Panc1 (cell line): ENCODE data around the gene NCOA5. TPM values are rescaled to one million over a fixed set of nuclear protein-coding genes. Genes with fewer than 3 reads are reported as not detected.

Experiments
- ATAC-seq: fragments of 200-7000 bp; cut with Tn5 transposase; 2 replicates; pipeline ENCODE4 v1.9.1; 2020; ENCODE audit warnings: mild to moderate bottlenecking, moderate library complexity
- BruUV-seq: library from RNA; stranded (reverse); fragments of 400-500 nt; replicated peaks from 2 replicates; lab custom pipeline; 2021; lab: Mats Ljungman, UMichigan
- CTCF ChIA-PET: fragments of 300-600 bp; sonication (Branson Sonifier 250); formaldehyde crosslinking; loops from one replicate; lab custom pipeline; 2022; ENCODE audit warnings: antibody characterized with exemption; lab: Charles Lee
- POLR2A ChIA-PET: fragments of 300-600 bp; sonication (Branson Sonifier 250); formaldehyde crosslinking; loops from one replicate; lab custom pipeline; 2022; ENCODE audit warnings: antibody characterized with exemption; lab: Charles Lee
- DNase-seq: peaks from one replicate; pipeline ENCODE4 v3.0.0-alpha.2; 2010; ENCODE audit warnings: low read depth, low spot score
- H3K27ac ChIP-seq: 2 replicates; pipeline ENCODE4 v1.5.1; 2011; ENCODE audit warnings: mild to moderate bottlenecking, low read length, inconsistent platforms
- H3K27me3 ChIP-seq: fragments of 200-500 bp; sonication (Bioruptor generic); 2 replicates; pipeline ENCODE4 v1.6.0; 2014; ENCODE audit warnings: low read length, inconsistent platforms; ENCODE audit not compliant: control insufficient read depth, insufficient read depth
- H3K36me3 ChIP-seq: fragments of 200-500 bp; sonication (Bioruptor generic); 2 replicates; pipeline ENCODE4 v1.5.1; 2014; ENCODE audit warnings: inconsistent platforms, mild to moderate bottlenecking, low read length, moderate library complexity; ENCODE audit not compliant: control insufficient read depth, insufficient read depth
- H3K4me1 ChIP-seq: 2 replicates; pipeline ENCODE4 v1.5.1; 2011; ENCODE audit warnings: inconsistent platforms, mild to moderate bottlenecking, low read length, moderate library complexity; ENCODE audit not compliant: control insufficient read depth, insufficient read depth
- H3K4me3 ChIP-seq, 2 experiments: 2 replicates each; pipeline ENCODE4 v1.5.1; 2011 to 2012; ENCODE audit warnings: low read depth in 2 of 2, low read length in 2 of 2, mild to moderate bottlenecking in 2 of 2, inconsistent platforms in 1 of 2, moderate library complexity in 1 of 2
- H3K9me3 ChIP-seq: fragments of 200-500 bp; sonication (Bioruptor generic); 2 replicates; pipeline ENCODE4 v1.5.1; 2014; ENCODE audit warnings: low read depth, mild to moderate bottlenecking, inconsistent platforms, low read length, moderate library complexity; ENCODE audit not compliant: control insufficient read depth, insufficient read depth
- POLR2AphosphoS5 ChIP-seq: IDR thresholded peaks from 2 replicates; pipeline ENCODE4 v1.6.1; 2012; ENCODE audit warnings: mild to moderate bottlenecking, low read depth, low read length, moderate library complexity
- REST ChIP-seq, 2 experiments: IDR thresholded peaks; 2 replicates each; pipeline ENCODE4 v1.6.1; 2011 to 2012; ENCODE audit warnings: low read depth in 2 of 2, control low read depth in 1 of 2, low read length in 1 of 2, mild to moderate bottlenecking in 1 of 2, moderate library complexity in 1 of 2; ENCODE audit not compliant: insufficient read depth in 1 of 2
- SIN3A ChIP-seq: IDR thresholded peaks from 2 replicates; pipeline ENCODE4 v1.6.1; 2012; ENCODE audit warnings: low read depth, mild to moderate bottlenecking, low read length, moderate library complexity, borderline replicate concordance; ENCODE audit not compliant: insufficient read depth
- TCF7L2 ChIP-seq: IDR thresholded peaks from 2 replicates; pipeline ENCODE4 v1.6.1; 2011; ENCODE audit warnings: mild to moderate bottlenecking, low read depth, low read length, inconsistent platforms
- in situ Hi-C: cut with HindIII; loops from 2 replicates; pipeline ENCODE4 v1.10.0; 2016; ENCODE audit warnings: low sequenced_read_pairs, low pct_unique_long_range_greater_than_20kb
- intact Hi-C: fragments of 100-400 bp; cut with micrococcal nuclease; formaldehyde crosslinking; loops from one replicate; pipeline ENCODE4 v1.10.0; 2022; ENCODE audit not compliant: unreplicated experiment
- total RNA-seq: library from RNA; stranded (reverse); gene quantifications from one replicate; pipeline ENCODE4 v1.2.1, GENCODE V29; 2021; ENCODE audit not compliant: unreplicated experiment
- TF ChIP-seq, protein P1 (sequence below): fragments of 450-650 bp; IDR thresholded peaks from 2 replicates; pipeline ENCODE4 v1.5.1; 2017; ENCODE audit warnings: mild to moderate bottlenecking

Gene NCOA5
- total RNA-seq, 1 experiment from 2014 or later = 30.6 TPM

- DNase-seq = no peak
- ATAC-seq = no peak
- Histone ChIP-seq H3K27me3 (no peaks in the 10 kb centered on the region), H3K36me3 (0 out of 2 replicates have a peak, but pooled peaks cover 2% of the 10 kb centered on the region), H3K4me1 (peaks cover 13% of the 10 kb centered on the region; the same call in 1 of the 2 replicates), H3K27ac (no peak overlapping the region), H3K9me3 (no peaks in the 10 kb centered on the region), H3K4me3 (no peak overlapping the region)
- in situ Hi-C loops = no loop called here
- CTCF ChIA-PET = no interaction called here
- TF ChIP-seq, protein P1, sequence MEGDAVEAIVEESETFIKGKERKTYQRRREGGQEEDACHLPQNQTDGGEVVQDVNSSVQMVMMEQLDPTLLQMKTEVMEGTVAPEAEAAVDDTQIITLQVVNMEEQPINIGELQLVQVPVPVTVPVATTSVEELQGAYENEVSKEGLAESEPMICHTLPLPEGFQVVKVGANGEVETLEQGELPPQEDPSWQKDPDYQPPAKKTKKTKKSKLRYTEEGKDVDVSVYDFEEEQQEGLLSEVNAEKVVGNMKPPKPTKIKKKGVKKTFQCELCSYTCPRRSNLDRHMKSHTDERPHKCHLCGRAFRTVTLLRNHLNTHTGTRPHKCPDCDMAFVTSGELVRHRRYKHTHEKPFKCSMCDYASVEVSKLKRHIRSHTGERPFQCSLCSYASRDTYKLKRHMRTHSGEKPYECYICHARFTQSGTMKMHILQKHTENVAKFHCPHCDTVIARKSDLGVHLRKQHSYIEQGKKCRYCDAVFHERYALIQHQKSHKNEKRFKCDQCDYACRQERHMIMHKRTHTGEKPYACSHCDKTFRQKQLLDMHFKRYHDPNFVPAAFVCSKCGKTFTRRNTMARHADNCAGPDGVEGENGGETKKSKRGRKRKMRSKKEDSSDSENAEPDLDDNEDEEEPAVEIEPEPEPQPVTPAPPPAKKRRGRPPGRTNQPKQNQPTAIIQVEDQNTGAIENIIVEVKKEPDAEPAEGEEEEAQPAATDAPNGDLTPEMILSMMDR = no peak
- TF ChIP-seq SIN3A (no peak), POLR2AphosphoS5 (no peak), TCF7L2 (no peak), REST (IDR thresholded peaks at IDR 0.05; ENCODE audit: insufficient read depth in 1 of 2, low read depth in 2 of 2, low read length in 1 of 2) (no peak)
- POLR2A ChIA-PET = no interaction called here
- intact Hi-C loops = no loop called here
- BruUV-seq = no TSS peak
These were observed 31.6 kb upstream of the NCOA5 start for GRCh38 chr20:46121184-46121930.

GRCh38 chr20:46120136-46120535 is 30.4 kb upstream of the NCOA5 start:
- no TSS peak for BruUV-seq
- no peak for ATAC-seq
- Histone ChIP-seq H3K4me3 (no peak overlapping the region), H3K9me3 (no peaks in the 10 kb centered on the region), H3K4me1 (peaks cover 13% of the 10 kb centered on the region; the same call in 1 of the 2 replicates), H3K27ac (no peak overlapping the region), H3K27me3 (no peaks in the 10 kb centered on the region), H3K36me3 (0 out of 2 replicates have a peak, but pooled peaks cover 2% of the 10 kb centered on the region)
- in situ Hi-C loops (no loop called here), intact Hi-C loops (no loop called here)
- ChIA-PET POLR2A (no interaction called here), CTCF (interaction anchor here (0.9 kb wide), 1 partner anchor 12 kb away, joined by 3 read pairs; no protein-coding TSS in a partner anchor)
- TF ChIP-seq SIN3A (no peak), POLR2AphosphoS5 (no peak), REST (IDR thresholded peaks at IDR 0.05; ENCODE audit: insufficient read depth in 1 of 2, low read depth in 2 of 2, low read length in 1 of 2) (no peak), TCF7L2 (no peak)
- TF ChIP-seq, protein P1 = no peak
- DNase-seq = no peak
